Measurements from ENCODE around the gene FAIM2.

- TF ChIP-seq POLR2A (IDR thresholded peaks at IDR 0.05), result no peak
- TF ChIP-seq CTCF (IDR thresholded peaks at IDR 0.05), result no peak
Measured at GRCh38 chr12:49868952-49869815, 34.5 kb downstream of the FAIM2 start.
